ENCODE results near the gene SLC16A8.

Gene SLC16A8

DNA sequence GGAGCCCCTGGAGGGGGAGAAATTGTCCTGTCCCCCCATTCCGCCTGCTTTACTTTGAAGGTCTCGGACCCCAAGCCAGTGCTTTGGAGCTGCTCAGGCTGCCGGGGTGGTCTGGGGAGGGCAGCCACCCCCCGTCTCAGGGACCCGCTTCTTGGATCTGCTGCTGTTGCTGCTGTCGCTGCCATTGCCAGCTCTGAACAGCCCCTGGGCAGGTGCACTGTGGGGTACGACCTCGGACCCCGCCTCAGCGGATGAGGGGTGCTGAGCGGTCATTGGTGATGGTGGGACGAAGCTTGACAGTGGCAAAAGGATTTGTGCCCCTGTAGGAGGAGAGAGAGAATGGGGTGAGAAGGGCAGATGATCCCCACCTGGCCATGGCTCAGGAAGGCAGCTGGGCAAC, 1.1 kb upstream of the SLC16A8 start:
- no peak for TF ChIP-seq EZH2 (IDR thresholded peaks at IDR 0.05; ENCODE audit: borderline replicate concordance, low read depth, low read length, severe bottlenecking)
- TF ChIP-seq, protein P1, sequence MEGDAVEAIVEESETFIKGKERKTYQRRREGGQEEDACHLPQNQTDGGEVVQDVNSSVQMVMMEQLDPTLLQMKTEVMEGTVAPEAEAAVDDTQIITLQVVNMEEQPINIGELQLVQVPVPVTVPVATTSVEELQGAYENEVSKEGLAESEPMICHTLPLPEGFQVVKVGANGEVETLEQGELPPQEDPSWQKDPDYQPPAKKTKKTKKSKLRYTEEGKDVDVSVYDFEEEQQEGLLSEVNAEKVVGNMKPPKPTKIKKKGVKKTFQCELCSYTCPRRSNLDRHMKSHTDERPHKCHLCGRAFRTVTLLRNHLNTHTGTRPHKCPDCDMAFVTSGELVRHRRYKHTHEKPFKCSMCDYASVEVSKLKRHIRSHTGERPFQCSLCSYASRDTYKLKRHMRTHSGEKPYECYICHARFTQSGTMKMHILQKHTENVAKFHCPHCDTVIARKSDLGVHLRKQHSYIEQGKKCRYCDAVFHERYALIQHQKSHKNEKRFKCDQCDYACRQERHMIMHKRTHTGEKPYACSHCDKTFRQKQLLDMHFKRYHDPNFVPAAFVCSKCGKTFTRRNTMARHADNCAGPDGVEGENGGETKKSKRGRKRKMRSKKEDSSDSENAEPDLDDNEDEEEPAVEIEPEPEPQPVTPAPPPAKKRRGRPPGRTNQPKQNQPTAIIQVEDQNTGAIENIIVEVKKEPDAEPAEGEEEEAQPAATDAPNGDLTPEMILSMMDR (IDR thresholded peaks at IDR 0.05; ENCODE audit: borderline replicate concordance, extremely low read depth, low read length, poor library complexity, severe bottlenecking): no peak
- ATAC-seq (ENCODE audit: insufficient read depth, low read depth): no peak
- no peaks in the 10 kb centered on the region for H4K20me1 ChIP-seq (ENCODE audit: insufficient read depth, low read length)

DNA sequence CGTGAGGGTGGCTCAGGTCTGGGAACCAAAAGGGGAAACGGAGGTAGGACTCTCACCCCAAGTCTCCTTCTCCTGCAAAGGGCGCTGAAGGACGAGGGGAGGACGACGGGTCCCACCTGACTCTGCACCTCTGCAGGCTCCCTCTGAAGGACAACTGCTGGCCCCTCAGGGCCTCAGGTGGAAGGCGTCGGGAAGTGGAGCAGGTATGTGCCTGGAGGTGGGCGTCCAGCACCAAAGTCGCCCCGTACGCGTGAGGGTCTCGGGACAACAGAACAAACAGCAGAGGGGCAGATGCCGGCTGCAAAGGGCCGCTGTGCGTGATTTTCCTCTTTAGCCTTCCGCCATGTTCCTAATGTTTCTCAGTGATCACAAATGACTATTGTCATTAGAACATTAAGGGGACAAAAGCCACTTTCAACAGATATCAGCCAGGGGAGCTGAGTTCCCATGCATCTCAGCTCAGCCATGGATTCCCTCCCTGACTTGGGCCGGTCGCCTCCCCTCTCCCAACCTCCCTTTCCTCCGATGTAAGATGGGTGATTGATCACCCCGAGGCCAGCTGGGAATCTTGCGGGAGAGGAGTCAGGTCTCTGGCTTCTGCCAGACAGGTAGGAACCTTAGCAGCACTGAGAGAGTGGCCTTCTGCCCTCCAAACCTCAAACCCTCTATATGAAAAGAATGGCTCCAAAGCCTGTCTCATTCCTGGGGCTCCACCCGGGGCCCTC, 836 bp downstream of the SLC16A8 start:
- Histone ChIP-seq H3K79me2 (ENCODE audit: insufficient read depth, low read length) (no peaks in the 10 kb centered on the region), H3K4me1 (ENCODE audit: insufficient read depth, low read length) (no peaks in the 10 kb centered on the region), H3K27me3 (ENCODE audit: insufficient read depth, low read length, poor library complexity) (no peaks in the 10 kb centered on the region), H2AFZ (ENCODE audit: low read depth, low read length) (no peak overlapping the region), H3K36me3 (ENCODE audit: insufficient read depth, low read length) (no peaks in the 10 kb centered on the region), H4K20me1 (ENCODE audit: insufficient read depth, low read length) (no peaks in the 10 kb centered on the region), H3K4me3 (ENCODE audit: low read depth in 1 of 2, low read length in 2 of 2) (no peak overlapping the region), H3K9me3 (ENCODE audit: insufficient read depth, low read length, severe bottlenecking) (no peaks in the 10 kb centered on the region), H3K4me2 (ENCODE audit: insufficient read depth, low read length) (no peak overlapping the region), H3K27ac (ENCODE audit: low read length) (no peak overlapping the region), H3K9ac (ENCODE audit: low read depth, low read length) (no peak overlapping the region)
- no peak for DNase-seq
- TF ChIP-seq EZH2 (IDR thresholded peaks at IDR 0.05; ENCODE audit: borderline replicate concordance, low read depth, low read length, severe bottlenecking): no peak
- TF ChIP-seq, protein P1 (IDR thresholded peaks at IDR 0.05; ENCODE audit: borderline replicate concordance, extremely low read depth, low read length, poor library complexity, severe bottlenecking): no peak
- no peak for ATAC-seq (ENCODE audit: insufficient read depth, low read depth)

More for the DNA sequence above, 1.1 kb upstream of the SLC16A8 start:
- Histone ChIP-seq H3K9ac (ENCODE audit: low read depth, low read length) (no peak overlapping the region), H3K4me2 (ENCODE audit: insufficient read depth, low read length) (no peak overlapping the region), H3K27me3 (ENCODE audit: insufficient read depth, low read length, poor library complexity) (no peaks in the 10 kb centered on the region), H2AFZ (ENCODE audit: low read depth, low read length) (no peak overlapping the region), H3K36me3 (ENCODE audit: insufficient read depth, low read length) (no peaks in the 10 kb centered on the region), H3K4me3 (ENCODE audit: low read depth in 1 of 2, low read length in 2 of 2) (no peak overlapping the region), H3K27ac (ENCODE audit: low read length) (no peak overlapping the region), H3K4me1 (ENCODE audit: insufficient read depth, low read length) (no peaks in the 10 kb centered on the region), H3K9me3 (ENCODE audit: insufficient read depth, low read length, severe bottlenecking) (no peaks in the 10 kb centered on the region), H3K79me2 (ENCODE audit: insufficient read depth, low read length) (no peaks in the 10 kb centered on the region)
- DNase-seq: no peak

DNA sequence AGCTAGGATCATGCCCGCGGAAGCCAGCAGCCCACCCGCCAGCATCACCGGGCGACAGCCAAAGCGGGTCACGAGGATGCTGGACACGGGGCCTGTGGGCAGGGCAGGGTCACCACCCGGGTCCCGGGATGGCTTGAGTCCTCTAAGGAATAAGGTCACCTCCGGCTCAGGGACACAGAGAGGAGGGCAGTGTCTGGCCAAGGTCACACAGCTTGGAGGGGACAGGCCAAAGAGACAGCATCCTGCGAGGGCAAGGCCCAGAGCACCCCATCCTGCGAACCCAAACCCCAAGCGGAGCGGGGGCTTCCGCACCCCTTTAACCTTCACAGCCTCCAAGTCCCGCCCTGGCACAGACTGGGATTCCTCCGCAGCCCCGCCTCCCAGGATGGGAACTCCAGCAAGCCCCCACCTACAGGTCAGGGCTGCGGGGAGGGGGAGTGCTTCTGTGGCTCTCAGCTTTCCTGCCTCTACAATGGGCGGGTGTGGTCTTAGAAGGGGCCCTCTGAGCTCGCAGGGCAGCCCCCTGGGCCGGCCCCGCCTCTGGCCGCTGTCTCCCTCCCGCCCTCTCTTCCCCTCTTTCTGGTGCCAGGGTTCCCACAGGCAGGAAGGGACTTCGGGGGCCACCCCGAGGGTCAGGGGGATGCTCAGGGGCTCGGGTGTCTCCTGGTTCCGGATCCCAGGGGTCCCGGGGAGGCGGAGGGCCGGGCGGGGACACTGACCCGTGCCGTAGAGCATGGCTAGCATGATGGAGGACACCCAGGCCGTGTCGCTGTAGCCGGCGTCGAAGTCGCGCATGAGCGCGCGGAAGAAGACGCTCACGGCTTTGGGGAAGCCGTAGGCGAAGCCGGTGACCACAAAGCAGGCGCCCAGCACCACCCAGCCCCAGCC, 1.8 kb downstream of the SLC16A8 start:
- no peaks in the 10 kb centered on the region for H3K4me1 ChIP-seq (ENCODE audit: insufficient read depth, low read length)
- no peak overlapping the region for H3K4me2 ChIP-seq (ENCODE audit: insufficient read depth, low read length)
- H3K79me2 ChIP-seq (ENCODE audit: insufficient read depth, low read length): no peaks in the 10 kb centered on the region
- no peak for TF ChIP-seq EZH2 (IDR thresholded peaks at IDR 0.05; ENCODE audit: borderline replicate concordance, low read depth, low read length, severe bottlenecking)
- TF ChIP-seq, protein P1 (IDR thresholded peaks at IDR 0.05; ENCODE audit: borderline replicate concordance, extremely low read depth, low read length, poor library complexity, severe bottlenecking): no peak
- H4K20me1 ChIP-seq (ENCODE audit: insufficient read depth, low read length): no peaks in the 10 kb centered on the region
- no peak overlapping the region for H3K4me3 ChIP-seq (ENCODE audit: low read depth in 1 of 2, low read length in 2 of 2)
- no peak for DNase-seq
- no peaks in the 10 kb centered on the region for H3K9me3 ChIP-seq (ENCODE audit: insufficient read depth, low read length, severe bottlenecking)
- no peak for ATAC-seq (ENCODE audit: insufficient read depth, low read depth)
- H3K9ac ChIP-seq (ENCODE audit: low read depth, low read length): no peak overlapping the region
- no peak overlapping the region for H3K27ac ChIP-seq (ENCODE audit: low read length)
- no peaks in the 10 kb centered on the region for H3K36me3 ChIP-seq (ENCODE audit: insufficient read depth, low read length)
- no peak overlapping the region for H2AFZ ChIP-seq (ENCODE audit: low read depth, low read length)
- H3K27me3 ChIP-seq (ENCODE audit: insufficient read depth, low read length, poor library complexity): no peaks in the 10 kb centered on the region

Measured in DND-41 (cell line).